Neural progenitor cell (in vitro differentiated cells): ENCODE data around the gene LMCD1. TPM values are rescaled to one million over a fixed set of nuclear protein-coding genes. Genes with fewer than 3 reads are reported as not detected.
"Not testable (repeated sequence)": the region's sequence is repeated elsewhere in the genome, so short reads cannot be mapped to it uniquely, and the experiment has no call there.

ENCODE experiments used
- DNase-seq: peaks from one replicate; pipeline ENCODE4 v3.0.0-alpha.2; 2016; ENCODE audit warnings: low spot score
- H2AFZ ChIP-seq: fragments of 200-600 bp; sonication (generic); replicated peaks from 2 replicates; pipeline ENCODE4 v1.6.1; 2016; ENCODE audit warnings: antibody characterized with exemption
- H3F3A ChIP-seq: fragments of 200-600 bp; sonication (generic); 2 replicates; pipeline ENCODE4 v1.6.1; 2016; ENCODE audit warnings: antibody characterized with exemption, low read depth
- H3K27ac ChIP-seq: fragments of 200-600 bp; sonication (generic); 2 replicates; pipeline ENCODE4 v1.5.1; 2016; ENCODE audit warnings: mild to moderate bottlenecking
- H3K27me3 ChIP-seq: fragments of 200-600 bp; sonication (generic); 2 replicates; pipeline ENCODE4 v1.6.1; 2016; ENCODE audit warnings: mild to moderate bottlenecking, moderate library complexity
- H3K36me3 ChIP-seq: fragments of 200-600 bp; sonication (generic); 2 replicates; pipeline ENCODE4 v1.5.1; 2016
- H3K4me1 ChIP-seq: fragments of 200-600 bp; sonication (generic); 2 replicates; pipeline ENCODE4 v1.6.1; 2016; ENCODE audit warnings: mixed run types
- H3K4me2 ChIP-seq: fragments of 200-600 bp; sonication (generic); 2 replicates; pipeline ENCODE4 v1.6.1; 2016
- H3K4me3 ChIP-seq: fragments of 200-600 bp; sonication (generic); 2 replicates; pipeline ENCODE4 v1.5.1; 2016
- H3K79me2 ChIP-seq: fragments of 200-600 bp; sonication (generic); 2 replicates; pipeline ENCODE4 v1.6.1; 2016; ENCODE audit warnings: low read depth
- H3K9ac ChIP-seq: fragments of 200-600 bp; sonication (generic); 2 replicates; pipeline ENCODE4 v1.6.1; 2016
- H3K9me3 ChIP-seq: fragments of 200-600 bp; sonication (generic); 2 replicates; pipeline ENCODE4 v1.5.1; 2016; ENCODE audit warnings: low read depth
- H4K20me1 ChIP-seq: fragments of 200-600 bp; sonication (generic); 2 replicates; pipeline ENCODE4 v1.6.1; 2016; ENCODE audit warnings: low read depth
- H3K27ac Mint-ChIP-seq: 3 replicates; pipeline ENCODE4 v1.8.0; 2021; ENCODE audit warnings: mixed read lengths
- H3K27me3 Mint-ChIP-seq: 2 replicates; pipeline ENCODE4 v1.8.0; 2022; ENCODE audit warnings: low read depth, mild to moderate bottlenecking, inconsistent platforms, moderate library complexity, mixed read lengths; ENCODE audit not compliant: insufficient read depth
- H3K36me3 Mint-ChIP-seq: 3 replicates; pipeline ENCODE4 v1.8.0; 2021; ENCODE audit warnings: mixed read lengths
- H3K4me1 Mint-ChIP-seq: 3 replicates; pipeline ENCODE4 v1.8.0; 2021; ENCODE audit warnings: mixed read lengths
- H3K4me3 Mint-ChIP-seq: 3 replicates; pipeline ENCODE4 v1.8.0; 2021; ENCODE audit warnings: mild to moderate bottlenecking, moderate library complexity, mixed read lengths
- H3K9me3 Mint-ChIP-seq: 3 replicates; pipeline ENCODE4 v1.8.0; 2020; ENCODE audit warnings: mixed read lengths
- EZH2 ChIP-seq: fragments of 200-600 bp; sonication (generic); IDR thresholded peaks from 2 replicates; pipeline ENCODE4 v1.6.1; 2017; ENCODE audit warnings: antibody characterized with exemption, mild to moderate bottlenecking, moderate library complexity
- EZH2phosphoT487 ChIP-seq: fragments of 200-600 bp; sonication (generic); IDR thresholded peaks from 2 replicates; pipeline ENCODE4 v1.6.1; 2017; ENCODE audit warnings: antibody characterized with exemption
- total RNA-seq: library from RNA; depleted of rRNA; stranded (reverse); fragments of >200 nt; gene quantifications from 2 replicates; pipeline ENCODE4 v1.2.3, GENCODE V29; 2015; ENCODE audit warnings: low replicate concordance
- TF ChIP-seq, protein P1 (sequence below): fragments of 200-600 bp; sonication (generic); IDR thresholded peaks from 2 replicates; pipeline ENCODE4 v1.5.1; 2017; ENCODE audit warnings: antibody characterized with exemption, mild to moderate bottlenecking

Gene LMCD1
- total RNA-seq, 1 donor from 2014 or later, result not detected

DNA sequence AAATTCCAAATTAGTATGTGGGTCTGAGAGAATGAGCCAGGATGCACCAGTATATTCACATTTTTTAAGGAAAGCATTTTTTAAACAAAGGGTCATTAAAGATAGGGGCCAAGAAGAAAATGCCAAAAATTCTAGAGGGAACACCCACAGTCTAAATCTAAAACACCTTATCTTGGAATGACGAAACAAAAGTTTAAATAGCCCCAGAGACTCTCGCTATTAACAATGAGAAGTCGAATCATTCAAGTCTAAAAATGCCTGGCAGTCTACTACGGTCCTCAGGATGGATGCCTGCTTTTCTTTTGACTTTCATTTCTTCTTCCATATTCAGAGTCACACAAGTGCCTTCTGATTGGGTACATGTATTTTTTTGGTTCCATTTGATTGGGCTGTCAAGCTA is 76.7 kb downstream of the LMCD1 start:
- H3F3A ChIP-seq, result no peaks in the 10 kb centered on the region
- no peak overlapping the region for H3K9ac ChIP-seq
- no peaks in the 10 kb centered on the region for H3K4me1 Mint-ChIP-seq
- H3K27me3 ChIP-seq, result no peaks in the 10 kb centered on the region
- H3K4me1 ChIP-seq, result no peaks in the 10 kb centered on the region
- no peaks in the 10 kb centered on the region for H4K20me1 ChIP-seq
- no peak overlapping the region for H3K4me3 Mint-ChIP-seq
- H3K9me3 Mint-ChIP-seq, result peaks cover 2% of the 10 kb centered on the region
- H3K27ac Mint-ChIP-seq, result no peak overlapping the region
- no peak overlapping the region for H3K27ac ChIP-seq
- DNase-seq, result no peak
- H3K79me2 ChIP-seq, result no peaks in the 10 kb centered on the region
- TF ChIP-seq EZH2, result no peak
- TF ChIP-seq EZH2phosphoT487, result no peak
- TF ChIP-seq, protein P1, sequence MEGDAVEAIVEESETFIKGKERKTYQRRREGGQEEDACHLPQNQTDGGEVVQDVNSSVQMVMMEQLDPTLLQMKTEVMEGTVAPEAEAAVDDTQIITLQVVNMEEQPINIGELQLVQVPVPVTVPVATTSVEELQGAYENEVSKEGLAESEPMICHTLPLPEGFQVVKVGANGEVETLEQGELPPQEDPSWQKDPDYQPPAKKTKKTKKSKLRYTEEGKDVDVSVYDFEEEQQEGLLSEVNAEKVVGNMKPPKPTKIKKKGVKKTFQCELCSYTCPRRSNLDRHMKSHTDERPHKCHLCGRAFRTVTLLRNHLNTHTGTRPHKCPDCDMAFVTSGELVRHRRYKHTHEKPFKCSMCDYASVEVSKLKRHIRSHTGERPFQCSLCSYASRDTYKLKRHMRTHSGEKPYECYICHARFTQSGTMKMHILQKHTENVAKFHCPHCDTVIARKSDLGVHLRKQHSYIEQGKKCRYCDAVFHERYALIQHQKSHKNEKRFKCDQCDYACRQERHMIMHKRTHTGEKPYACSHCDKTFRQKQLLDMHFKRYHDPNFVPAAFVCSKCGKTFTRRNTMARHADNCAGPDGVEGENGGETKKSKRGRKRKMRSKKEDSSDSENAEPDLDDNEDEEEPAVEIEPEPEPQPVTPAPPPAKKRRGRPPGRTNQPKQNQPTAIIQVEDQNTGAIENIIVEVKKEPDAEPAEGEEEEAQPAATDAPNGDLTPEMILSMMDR, result no peak
- no peak overlapping the region for H3K4me2 ChIP-seq
- H3K27me3 Mint-ChIP-seq, result peaks cover 7% of the 10 kb centered on the region
- H3K4me3 ChIP-seq, result no peak overlapping the region
- no peak overlapping the region for H2AFZ ChIP-seq
- H3K36me3 ChIP-seq, result no peaks in the 10 kb centered on the region
- H3K9me3 ChIP-seq, result no peaks in the 10 kb centered on the region
- no peaks in the 10 kb centered on the region for H3K36me3 Mint-ChIP-seq

DNA sequence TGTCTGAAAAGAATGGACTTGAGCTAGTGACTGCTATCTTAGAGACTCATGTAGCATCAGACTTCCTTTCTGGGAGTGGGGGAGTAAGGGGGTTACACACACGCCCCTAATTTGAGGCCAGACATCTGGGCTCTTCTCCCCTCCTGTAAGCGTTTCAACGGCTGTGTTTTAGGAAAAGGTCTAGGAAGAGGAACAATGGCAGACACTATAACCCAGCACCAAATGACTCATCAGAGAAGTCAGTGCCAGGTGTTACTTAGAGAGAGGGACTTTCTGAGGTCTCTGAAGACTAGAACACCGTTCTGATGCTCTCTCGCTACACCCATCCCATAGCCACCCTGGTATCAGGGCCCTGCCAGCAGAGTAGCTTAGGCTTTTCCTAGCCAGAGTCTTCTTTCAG is 77.5 kb downstream of the LMCD1 start:
- no peak overlapping the region for H3K27ac Mint-ChIP-seq
- peaks cover 7% of the 10 kb centered on the region for H3K27me3 Mint-ChIP-seq
- H3K36me3 ChIP-seq, result no peaks in the 10 kb centered on the region
- no peak overlapping the region for H3K4me2 ChIP-seq
- H3F3A ChIP-seq, result no peaks in the 10 kb centered on the region
- H3K4me3 Mint-ChIP-seq, result no peak overlapping the region
- H2AFZ ChIP-seq, result no peak overlapping the region
- H3K9ac ChIP-seq, result no peak overlapping the region
- H4K20me1 ChIP-seq, result no peaks in the 10 kb centered on the region
- H3K4me1 ChIP-seq, result no peaks in the 10 kb centered on the region
- H3K27ac ChIP-seq, result no peak overlapping the region
- no peaks in the 10 kb centered on the region for H3K9me3 ChIP-seq
- H3K36me3 Mint-ChIP-seq, result no peaks in the 10 kb centered on the region
- peaks cover 2% of the 10 kb centered on the region for H3K4me1 Mint-ChIP-seq
- H3K27me3 ChIP-seq, result no peaks in the 10 kb centered on the region
- H3K4me3 ChIP-seq, result no peak overlapping the region
- H3K79me2 ChIP-seq, result no peaks in the 10 kb centered on the region
- TF ChIP-seq, protein P1, result no peak
- TF ChIP-seq EZH2phosphoT487, result no peak
- no peak for TF ChIP-seq EZH2
- peaks cover 2% of the 10 kb centered on the region for H3K9me3 Mint-ChIP-seq
- no peak for DNase-seq

DNA sequence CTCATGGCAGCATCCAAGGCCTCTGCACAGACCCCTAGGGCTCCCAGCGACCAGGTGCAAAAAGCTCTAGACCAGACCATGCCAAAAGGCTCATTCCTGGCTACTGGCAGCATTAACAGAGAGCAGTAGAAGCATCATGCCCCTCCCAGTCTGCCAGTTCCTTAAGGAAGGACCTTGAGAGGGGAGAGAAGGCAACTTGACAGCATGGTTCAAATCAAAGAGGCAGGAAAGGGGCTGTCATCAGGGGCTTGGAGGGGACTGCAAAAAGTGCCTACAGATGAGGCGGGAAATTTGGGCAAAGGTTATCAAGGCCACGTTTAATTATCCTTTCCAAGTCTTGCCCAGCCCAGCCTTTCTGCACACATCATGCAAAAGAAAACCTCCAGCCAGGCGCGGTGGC is 78.3 kb downstream of the LMCD1 start:
- no peaks in the 10 kb centered on the region for H3K36me3 Mint-ChIP-seq
- H3K9me3 Mint-ChIP-seq, result peaks cover 2% of the 10 kb centered on the region
- Histone ChIP-seq H4K20me1 (no peaks in the 10 kb centered on the region), H3K27me3 (no peaks in the 10 kb centered on the region), H3K27ac (no peak overlapping the region), H3K9me3 (no peaks in the 10 kb centered on the region), H3K4me3 (no peak overlapping the region), H3K4me2 (no peak overlapping the region), H3K79me2 (no peaks in the 10 kb centered on the region), H2AFZ (no peak overlapping the region), H3K4me1 (no peaks in the 10 kb centered on the region), H3K36me3 (no peaks in the 10 kb centered on the region), H3F3A (no peaks in the 10 kb centered on the region), H3K9ac (no peak overlapping the region)
- no peak overlapping the region for H3K4me3 Mint-ChIP-seq
- H3K27me3 Mint-ChIP-seq, result peaks cover 7% of the 10 kb centered on the region
- H3K4me1 Mint-ChIP-seq, result peaks cover 2% of the 10 kb centered on the region
- no peak overlapping the region for H3K27ac Mint-ChIP-seq
- no peak for DNase-seq
- no peak for TF ChIP-seq EZH2phosphoT487
- no peak for TF ChIP-seq EZH2
- TF ChIP-seq, protein P1, result no peak

DNA sequence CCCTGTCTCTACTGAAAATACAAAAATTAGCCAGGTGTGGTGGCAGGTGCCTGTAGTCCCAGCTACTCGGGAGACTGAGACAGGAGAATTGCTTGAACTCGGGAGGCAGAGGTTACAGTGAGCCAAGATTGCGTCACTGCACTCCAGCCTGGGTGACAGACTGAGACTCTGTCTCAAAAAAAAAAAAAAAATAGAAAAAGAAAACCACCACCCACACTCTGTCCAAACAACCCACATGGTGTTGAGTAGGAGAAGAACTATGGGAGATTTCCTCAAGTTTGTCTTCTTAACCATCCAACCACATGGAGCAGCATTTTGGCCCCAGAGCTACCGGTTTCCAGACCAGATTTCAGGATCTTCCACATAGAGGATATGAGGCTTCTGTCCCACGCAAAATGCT is 78.8 kb downstream of the LMCD1 start:
- not testable (repeated sequence) for H3K36me3 Mint-ChIP-seq, H2AFZ ChIP-seq, H3K9me3 ChIP-seq, H3K4me1 ChIP-seq, H3K4me3 Mint-ChIP-seq, H4K20me1 ChIP-seq, H3F3A ChIP-seq, H3K4me2 ChIP-seq, H3K4me1 Mint-ChIP-seq, H3K9ac ChIP-seq, H3K36me3 ChIP-seq, H3K27me3 Mint-ChIP-seq, H3K4me3 ChIP-seq, H3K27me3 ChIP-seq, H3K27ac ChIP-seq, H3K79me2 ChIP-seq, H3K27ac Mint-ChIP-seq, H3K9me3 Mint-ChIP-seq, DNase-seq
